HG02973 (cell line): ENCODE measurements around the gene CCSER1.
"Not testable (repeated sequence)": the region's sequence is repeated elsewhere in the genome, so short reads cannot be mapped to it uniquely, and the experiment has no call there.

Experiments used
- ATAC-seq: cut with Tn5 transposase; IDR thresholded peaks from one replicate; pipeline ENCODE4 v1.9.1; 2021; ENCODE audit warnings: moderate library complexity; ENCODE audit not compliant: unreplicated experiment

The CCSER1 gene

DNA sequence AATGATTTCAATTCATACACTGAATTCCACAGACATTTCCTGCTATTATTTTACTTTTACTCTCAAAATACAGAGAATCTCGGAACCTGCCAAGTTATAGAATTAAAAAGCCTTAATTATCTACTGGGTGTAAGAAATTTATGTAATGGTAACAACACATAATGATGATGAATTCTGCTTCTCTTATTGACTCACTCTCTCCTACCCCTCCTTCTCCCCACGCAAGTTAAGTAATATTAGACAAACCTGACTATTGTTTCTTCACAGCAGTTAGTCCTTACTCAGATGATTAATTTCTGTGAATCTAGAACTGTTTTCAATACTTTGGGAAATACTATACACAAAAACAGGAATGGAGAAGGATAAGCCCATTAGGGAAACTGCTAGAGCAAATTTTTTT is 762.0 kb downstream of the CCSER1 start:
- ATAC-seq: no peak

DNA sequence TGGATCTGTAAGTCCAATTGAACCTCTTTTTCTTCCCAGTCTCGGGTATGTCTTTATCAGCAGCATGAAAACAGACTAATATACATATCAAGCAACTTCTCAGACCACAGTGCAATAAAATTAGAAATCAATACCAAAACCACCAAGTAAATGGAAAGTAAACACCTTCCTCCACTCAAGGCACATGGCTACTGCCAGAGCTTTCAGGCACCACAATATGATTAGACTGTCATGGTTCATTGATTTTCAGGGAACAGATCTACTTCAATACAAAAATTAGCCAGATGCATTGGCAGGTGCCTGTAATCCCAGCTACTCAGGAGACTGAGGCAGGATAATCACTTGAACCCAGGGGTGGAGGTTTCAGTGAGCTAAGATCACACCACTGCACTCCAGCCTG is 776.2 kb downstream of the CCSER1 start:
- ATAC-seq: not testable (repeated sequence)

- ATAC-seq: no peak
Observed at GRCh38 chr4:90904021-90904420, 776.8 kb downstream of the CCSER1 start.

DNA sequence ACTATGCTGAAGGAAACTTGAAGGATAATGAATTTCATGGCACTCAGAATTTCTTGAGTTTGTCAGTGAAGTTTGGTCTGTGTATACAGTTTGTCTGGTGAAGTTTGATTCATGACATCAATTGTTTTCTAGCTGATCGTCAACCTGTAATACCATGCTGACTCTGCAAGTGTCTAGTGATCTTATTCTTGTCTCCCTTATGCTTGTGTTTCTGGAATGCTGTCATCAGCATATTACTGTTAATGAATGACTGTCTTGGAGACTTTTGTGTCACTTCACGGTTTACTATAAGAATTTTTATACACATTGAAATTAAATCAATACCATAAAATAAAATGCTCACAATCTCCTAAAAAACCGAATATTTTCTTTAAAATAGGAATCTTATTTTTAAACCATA is 779.0 kb downstream of the CCSER1 start:
- ATAC-seq: no peak

DNA sequence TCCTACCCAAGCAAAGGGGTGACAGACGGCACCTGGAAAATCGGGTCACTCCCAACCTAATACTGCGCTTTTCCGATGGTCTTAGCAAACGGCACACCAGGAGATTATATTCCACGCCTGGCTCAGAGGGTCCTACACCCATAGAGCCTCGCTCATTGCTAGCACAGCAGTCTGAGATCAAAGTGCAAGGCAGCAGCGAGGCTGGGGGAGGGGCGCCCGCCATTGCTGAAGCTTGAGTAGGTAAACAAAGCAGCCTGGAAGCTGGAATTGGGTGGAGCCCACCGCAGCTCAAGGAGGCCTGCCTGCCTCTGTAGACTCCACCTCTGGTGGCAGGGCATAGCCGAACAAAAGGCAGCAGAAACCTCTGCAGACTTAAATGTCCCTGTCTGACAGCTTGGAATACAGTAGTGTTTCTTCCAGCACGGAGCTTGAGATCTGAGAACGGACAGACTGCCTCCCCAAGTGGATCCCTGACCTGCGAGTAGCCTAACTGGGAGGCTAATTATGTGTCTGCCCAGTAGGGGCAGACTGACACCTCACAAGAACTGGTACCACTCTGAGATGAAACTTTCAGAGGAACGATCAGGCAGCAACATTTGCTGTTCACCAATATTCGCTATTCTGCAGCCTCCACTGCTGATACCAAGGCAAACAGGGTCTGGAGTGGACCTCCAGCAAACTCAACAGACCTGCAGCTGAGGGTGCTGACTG is 784.7 kb downstream of the CCSER1 start:
- not testable (repeated sequence) for ATAC-seq

DNA sequence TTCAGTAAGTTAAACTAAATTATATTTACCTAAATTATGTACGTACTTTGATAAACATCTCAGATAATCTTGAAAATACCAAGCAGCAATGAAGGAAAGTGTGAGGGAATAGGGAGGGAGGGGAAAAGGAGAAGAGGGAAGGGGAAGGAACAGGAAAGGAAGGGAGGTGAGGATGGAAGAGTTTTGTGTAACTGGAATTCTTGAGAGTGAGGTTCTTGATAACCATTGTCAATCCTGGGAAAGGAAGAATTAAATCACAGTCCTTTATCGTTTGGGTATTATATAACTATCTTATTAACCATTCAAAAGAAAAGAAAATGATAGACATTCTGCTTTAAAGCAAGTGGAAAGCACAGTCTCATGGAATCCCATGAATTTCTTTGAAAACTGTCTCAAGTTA is 795.0 kb downstream of the CCSER1 start:
- ATAC-seq: no peak

- no peak for ATAC-seq
Observed at GRCh38 chr4:90926957-90927356, 799.8 kb downstream of the CCSER1 start.

- no peak for ATAC-seq
Observed at GRCh38 chr4:90943311-90943710, 816.1 kb downstream of the CCSER1 start.

DNA sequence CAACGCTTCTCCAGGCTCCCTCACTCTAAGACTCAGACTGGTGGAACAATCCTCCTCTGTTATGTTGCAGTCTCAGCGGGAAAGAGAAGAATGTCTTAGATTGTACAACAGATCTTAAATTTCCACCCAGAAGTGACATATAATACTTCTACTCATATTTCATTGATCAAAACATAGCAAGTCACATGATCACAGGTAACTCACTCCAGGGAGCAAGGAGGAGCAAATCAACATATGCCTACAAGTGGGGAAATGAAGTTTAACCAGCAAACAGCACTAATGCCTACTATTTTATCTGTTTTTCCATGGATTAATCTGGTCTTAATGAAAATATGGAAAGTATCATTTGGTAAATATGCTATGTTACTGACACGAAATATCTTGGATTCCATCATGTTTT is 819.8 kb downstream of the CCSER1 start:
- no peak for ATAC-seq

DNA sequence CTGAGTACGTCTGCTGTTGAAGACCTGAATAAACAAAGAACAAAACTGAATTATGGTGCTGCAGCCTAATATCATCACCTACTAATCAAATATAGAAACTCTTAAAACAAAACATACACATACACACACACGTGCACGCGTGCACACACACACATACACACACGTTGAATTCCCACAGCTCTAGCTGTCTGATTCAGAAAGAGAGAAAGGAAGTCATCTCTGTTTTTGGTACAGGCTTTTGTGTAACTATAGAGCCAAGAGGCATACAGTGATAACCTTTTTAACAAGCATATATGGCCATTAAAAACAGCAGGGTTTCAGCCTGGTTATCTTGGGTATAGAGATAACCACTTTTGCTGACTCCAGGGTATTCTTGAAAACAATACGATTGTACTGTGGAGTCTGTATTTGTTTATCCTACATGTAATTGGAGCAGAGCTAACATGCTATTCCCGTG is 823.2 kb downstream of the CCSER1 start:
- ATAC-seq: no peak

- no peak for ATAC-seq
Observed at GRCh38 chr4:90951037-90951436, 823.8 kb downstream of the CCSER1 start.

GRCh38 chr4:90958256-90958895 is 831.2 kb downstream of the CCSER1 start:
- ATAC-seq: no peak

- ATAC-seq: peak; percentile 67
Observed at GRCh38 chr4:90960433-90960832, 833.2 kb downstream of the CCSER1 start.

GRCh38 chr4:90960840-90961239 is 833.6 kb downstream of the CCSER1 start:
- ATAC-seq: no peak

DNA sequence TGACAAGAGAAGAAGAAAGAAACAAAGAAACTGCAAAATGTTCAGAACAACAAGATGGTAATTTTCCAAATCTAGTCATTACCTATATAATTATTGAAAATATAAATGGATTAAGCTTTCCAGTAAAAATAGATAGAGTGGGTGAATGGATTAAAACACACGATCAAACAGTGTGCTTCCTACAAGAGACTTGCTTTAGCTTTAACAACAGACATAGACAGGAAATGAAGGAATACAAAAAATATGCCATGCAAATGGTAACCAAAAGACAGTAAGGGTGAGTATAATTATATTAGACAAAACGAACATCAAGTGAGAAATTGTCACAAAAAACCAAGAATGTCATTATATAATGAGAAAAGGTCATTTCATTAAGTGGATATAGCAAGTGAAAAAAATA is 842.8 kb downstream of the CCSER1 start:
- ATAC-seq: no peak

GRCh38 chr4:90977726-90978125 is 850.5 kb downstream of the CCSER1 start:
- ATAC-seq: no peak

DNA sequence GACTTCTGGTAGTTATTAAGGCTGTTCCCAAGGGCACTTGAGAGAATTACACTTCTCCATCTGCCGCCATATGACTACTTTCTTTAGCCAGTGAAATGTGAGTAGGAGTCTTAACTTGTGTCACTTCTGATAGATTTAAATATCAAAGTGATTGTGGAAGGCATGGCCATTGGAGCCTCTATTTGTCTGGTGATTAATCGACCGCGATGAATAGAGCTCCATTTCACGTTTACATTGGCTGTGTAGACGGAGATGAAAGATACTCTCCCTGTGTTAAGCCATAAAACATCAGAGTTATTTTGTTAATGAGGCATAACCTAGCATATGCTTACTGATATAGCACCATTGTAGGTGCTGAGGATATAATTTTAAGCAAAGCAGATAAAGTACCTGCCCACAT is 852.4 kb downstream of the CCSER1 start:
- no peak for ATAC-seq

GRCh38 chr4:90982813-90983212 is 855.6 kb downstream of the CCSER1 start:
- no peak for ATAC-seq

GRCh38 chr4:90990284-90990683 is 863.1 kb downstream of the CCSER1 start:
- ATAC-seq: no peak

DNA sequence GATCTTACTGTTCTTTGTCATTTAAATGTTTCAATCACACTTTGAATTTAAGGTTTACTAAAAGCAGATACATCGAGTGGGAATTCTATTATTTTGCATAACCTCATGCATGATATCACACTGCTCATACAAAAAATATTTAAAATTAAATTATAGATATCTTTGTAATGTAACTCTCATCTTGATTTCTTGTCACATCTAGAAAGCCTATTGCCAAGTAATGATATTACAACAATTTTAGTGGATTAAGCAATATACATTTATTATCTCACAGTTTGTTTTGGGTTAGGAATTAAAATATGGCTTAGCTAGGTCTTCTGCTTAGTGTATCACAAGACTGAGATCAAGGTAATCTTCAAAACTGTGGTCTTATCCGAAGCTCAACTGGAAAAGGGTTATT is 865.0 kb downstream of the CCSER1 start:
- no peak for ATAC-seq

GRCh38 chr4:90994851-90995574 is 867.8 kb downstream of the CCSER1 start:
- ATAC-seq: no peak

DNA sequence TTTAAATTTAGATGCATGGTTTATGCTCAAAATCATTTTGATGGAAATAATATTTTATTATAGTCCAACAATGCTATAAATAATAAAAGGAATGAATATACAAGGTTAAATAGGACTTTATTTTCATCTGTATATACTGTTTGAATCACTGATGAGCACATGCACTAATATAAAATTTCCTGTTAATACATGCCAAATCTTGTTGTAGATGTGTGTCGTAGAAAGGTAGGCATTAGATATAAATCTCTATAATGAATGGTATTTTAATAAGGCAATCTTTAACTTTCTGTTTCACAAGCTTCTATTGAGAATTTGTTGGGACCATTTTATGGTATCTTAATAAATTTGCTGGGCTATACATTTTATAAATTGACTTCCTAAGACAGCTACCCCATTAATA is 868.8 kb downstream of the CCSER1 start:
- no peak for ATAC-seq
